ENCODE data around the gene SCARB1. TPM values are rescaled to one million over a fixed set of nuclear protein-coding genes. Genes with fewer than 3 reads are reported as not detected.
A peak's percentile ranks its signal among the peaks of the same experiment; 100 is the strongest.

SCARB1 gene

GRCh38 chr12:124730455-124730932, 133.2 kb downstream of the SCARB1 start:
- H3K27me3 ChIP-seq (ENCODE audit: control insufficient read depth in 3 of 3, insufficient read depth in 3 of 3, low read depth in 1 of 3, low read length in 3 of 3) = peaks cover 0 to 11% (median 1%) of the 10 kb centered on the region in 3 experiments
- no peak overlapping the region for H4K8ac ChIP-seq (ENCODE audit: low read depth, low read length)
- peaks cover 0 to 2% of the 10 kb centered on the region in 2 donors for H3K9me3 ChIP-seq (replicated peaks in 1 of 2; ENCODE audit: control insufficient read depth in 2 of 2, insufficient read depth in 1 of 2, low read depth in 1 of 2, low read length in 2 of 2)
- no peak overlapping the region for H4K91ac ChIP-seq (ENCODE audit: low read depth, low read length, poor library complexity)
- no CpG with 5 or more reads among the region's 3 CpGs for WGBS, 2 donors (ENCODE audit: extremely low coverage in 2 of 2, insufficient read length in 2 of 2, insufficient replicate concordance in 1 of 2)
- H3K23ac ChIP-seq (ENCODE audit: low read depth, low read length, poor library complexity) = no peak overlapping the region
- H2BK15ac ChIP-seq (ENCODE audit: low read length) = no peak overlapping the region
- no peak overlapping the region for H3K27ac ChIP-seq (replicated peaks; ENCODE audit: low read length)
- H3K4me2 ChIP-seq (ENCODE audit: insufficient read depth, low read length, poor library complexity, severe bottlenecking) = no peak overlapping the region
- no peak overlapping the region for H2BK5ac ChIP-seq (ENCODE audit: low read length)
- H3K36me3 ChIP-seq (replicated peaks in 1 of 2; ENCODE audit: control insufficient read depth in 2 of 2, insufficient read depth in 2 of 2, low read length in 2 of 2) = no peaks in the 10 kb centered on the region
- no peak overlapping the region for H3K14ac ChIP-seq (ENCODE audit: low read length)
- H3K4ac ChIP-seq (ENCODE audit: low read length) = no peak overlapping the region
- H3K4me1 ChIP-seq (ENCODE audit: control insufficient read depth in 2 of 2, insufficient read depth in 1 of 2, low read depth in 1 of 2, low read length in 2 of 2) = peaks cover 12 to 13% of the 10 kb centered on the region in 2 donors
- no peak overlapping the region for H2AK5ac ChIP-seq (ENCODE audit: low read depth, low read length)
- no peak overlapping the region for H3K9ac ChIP-seq (ENCODE audit: low read depth, low read length, poor library complexity)
- no peak for DNase-seq (ENCODE audit: low spot score)
- H3K79me1 ChIP-seq (ENCODE audit: low read depth, low read length) = no peaks in the 10 kb centered on the region
- no peak overlapping the region for H2BK120ac ChIP-seq (ENCODE audit: low read depth, low read length)
- no peak overlapping the region for H3K18ac ChIP-seq (ENCODE audit: low read length)
- no peak overlapping the region for H2AFZ ChIP-seq (ENCODE audit: low read length)
- H2BK12ac ChIP-seq (ENCODE audit: low read length) = no peak overlapping the region
- no peak overlapping the region for H3K4me3 ChIP-seq (ENCODE audit: low read length in 2 of 2)

GRCh38 chr12:124727922-124728321, 135.7 kb downstream of the SCARB1 start:
- no peak overlapping the region for H2AK5ac ChIP-seq (ENCODE audit: low read depth, low read length)
- H4K91ac ChIP-seq (ENCODE audit: low read depth, low read length, poor library complexity) = no peak overlapping the region
- H3K27ac ChIP-seq (replicated peaks; ENCODE audit: low read length) = no peak overlapping the region
- no peak overlapping the region for H3K4ac ChIP-seq (ENCODE audit: low read length)
- no peak overlapping the region for H2BK5ac ChIP-seq (ENCODE audit: low read length)
- H2AFZ ChIP-seq (ENCODE audit: low read length) = no peak overlapping the region
- no peak for DNase-seq (ENCODE audit: low spot score)
- H3K4me2 ChIP-seq (ENCODE audit: insufficient read depth, low read length, poor library complexity, severe bottlenecking) = no peak overlapping the region
- no peaks in the 10 kb centered on the region for H3K36me3 ChIP-seq (replicated peaks in 1 of 2; ENCODE audit: control insufficient read depth in 2 of 2, insufficient read depth in 2 of 2, low read length in 2 of 2)
- no peak overlapping the region for H3K18ac ChIP-seq (ENCODE audit: low read length)
- H3K79me1 ChIP-seq (ENCODE audit: low read depth, low read length) = no peaks in the 10 kb centered on the region
- H3K9me3 ChIP-seq (replicated peaks in 1 of 2; ENCODE audit: control insufficient read depth in 2 of 2, insufficient read depth in 1 of 2, low read depth in 1 of 2, low read length in 2 of 2) = peaks cover 0 to 2% of the 10 kb centered on the region in 2 donors
- WGBS, 2 donors (ENCODE audit: extremely low coverage in 2 of 2, insufficient read length in 2 of 2, insufficient replicate concordance in 1 of 2) = no CpG with 5 or more reads among the region's 10 CpGs
- H2BK15ac ChIP-seq (ENCODE audit: low read length) = no peak overlapping the region
- H3K9ac ChIP-seq (ENCODE audit: low read depth, low read length, poor library complexity) = no peak overlapping the region
- no peak overlapping the region for H3K23ac ChIP-seq (ENCODE audit: low read depth, low read length, poor library complexity)
- H2BK12ac ChIP-seq (ENCODE audit: low read length) = no peak overlapping the region
- no peak overlapping the region for H3K14ac ChIP-seq (ENCODE audit: low read length)
- H3K4me3 ChIP-seq (ENCODE audit: low read length in 2 of 2) = no peak overlapping the region
- H3K4me1 ChIP-seq (ENCODE audit: control insufficient read depth in 2 of 2, insufficient read depth in 1 of 2, low read depth in 1 of 2, low read length in 2 of 2) = peaks cover 4 to 5% of the 10 kb centered on the region in 2 donors
- H3K27me3 ChIP-seq (ENCODE audit: control insufficient read depth in 3 of 3, insufficient read depth in 3 of 3, low read depth in 1 of 3, low read length in 3 of 3) = peaks cover 0 to 6% (median 1%) of the 10 kb centered on the region in 3 experiments
- H2BK120ac ChIP-seq (ENCODE audit: low read depth, low read length) = no peak overlapping the region
- no peak overlapping the region for H4K8ac ChIP-seq (ENCODE audit: low read depth, low read length)

GRCh38 chr12:124727264-124727800, 136.3 kb downstream of the SCARB1 start:
- Histone ChIP-seq H3K27ac (replicated peaks; ENCODE audit: low read length) (no peak overlapping the region), H3K79me1 (ENCODE audit: low read depth, low read length) (no peaks in the 10 kb centered on the region), H3K27me3 (ENCODE audit: control insufficient read depth in 3 of 3, insufficient read depth in 3 of 3, low read depth in 1 of 3, low read length in 3 of 3) (peaks cover 0 to 3% (median 0%) of the 10 kb centered on the region in 3 experiments), H3K14ac (ENCODE audit: low read length) (no peak overlapping the region), H2BK12ac (ENCODE audit: low read length) (no peak overlapping the region), H2BK5ac (ENCODE audit: low read length) (no peak overlapping the region), H2BK120ac (ENCODE audit: low read depth, low read length) (no peak overlapping the region), H3K23ac (ENCODE audit: low read depth, low read length, poor library complexity) (no peak overlapping the region), H4K8ac (ENCODE audit: low read depth, low read length) (no peak overlapping the region), H3K4me1 (ENCODE audit: control insufficient read depth in 2 of 2, insufficient read depth in 1 of 2, low read depth in 1 of 2, low read length in 2 of 2) (no peaks in the 10 kb centered on the region), H3K4me3 (ENCODE audit: low read length in 2 of 2) (no peak overlapping the region), H3K9me3 (replicated peaks in 1 of 2; ENCODE audit: control insufficient read depth in 2 of 2, insufficient read depth in 1 of 2, low read depth in 1 of 2, low read length in 2 of 2) (peaks cover 0 to 2% of the 10 kb centered on the region in 2 donors), H2BK15ac (ENCODE audit: low read length) (no peak overlapping the region), H3K9ac (ENCODE audit: low read depth, low read length, poor library complexity) (no peak overlapping the region), H3K4me2 (ENCODE audit: insufficient read depth, low read length, poor library complexity, severe bottlenecking) (no peak overlapping the region), H2AFZ (ENCODE audit: low read length) (peak overlapping the region; percentile 29), H3K4ac (ENCODE audit: low read length) (no peak overlapping the region), H4K91ac (ENCODE audit: low read depth, low read length, poor library complexity) (no peak overlapping the region), H3K18ac (ENCODE audit: low read length) (peak overlapping the region; percentile 18), H2AK5ac (ENCODE audit: low read depth, low read length) (peak overlapping the region; percentile 3), H3K36me3 (replicated peaks in 1 of 2; ENCODE audit: control insufficient read depth in 2 of 2, insufficient read depth in 2 of 2, low read length in 2 of 2) (no peaks in the 10 kb centered on the region)
- WGBS, 2 donors (ENCODE audit: extremely low coverage in 2 of 2, insufficient read length in 2 of 2, insufficient replicate concordance in 1 of 2) = no CpG with 5 or more reads among the region's 18 CpGs
- no peak for DNase-seq (ENCODE audit: low spot score)

Small RNA genes lying within 50 kb of the gene (small RNA-seq; reads per million reads assigned to genes)
- gene RNU6-927P (ENCODE audit: insufficient read depth) = not detected
